SKM-1 (cell line): ENCODE measurements around the gene CIDEA.
"Not testable (repeated sequence)": the region's sequence is repeated elsewhere in the genome, so short reads cannot be mapped to it uniquely, and the experiment has no call there.

ENCODE experiments used
- DNase-seq: peaks from one replicate; lab custom pipeline; 2025; ENCODE audit not compliant: unreplicated experiment; lab: John Stamatoyannopoulos, UW

CIDEA gene

DNA sequence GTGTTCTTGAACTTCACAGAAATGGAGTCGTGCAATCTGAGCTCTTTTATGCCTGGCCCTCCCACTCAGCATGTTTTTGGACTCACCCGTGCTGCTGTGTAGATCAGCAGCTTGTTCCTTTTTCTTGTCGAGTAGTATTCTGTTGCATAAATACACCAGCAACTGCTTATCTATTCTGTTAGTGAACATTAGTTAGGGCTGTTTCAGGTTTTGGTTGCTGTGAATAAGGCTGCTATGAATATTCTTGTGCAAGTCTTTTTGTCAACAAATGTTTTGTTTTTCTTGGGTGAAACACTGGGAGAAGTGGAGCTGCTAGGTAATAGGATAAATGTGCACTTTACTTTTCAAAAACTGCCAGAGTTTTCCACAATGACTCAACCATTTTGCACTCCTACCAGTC is 15.3 kb upstream of the CIDEA start:
- no peak for DNase-seq

DNA sequence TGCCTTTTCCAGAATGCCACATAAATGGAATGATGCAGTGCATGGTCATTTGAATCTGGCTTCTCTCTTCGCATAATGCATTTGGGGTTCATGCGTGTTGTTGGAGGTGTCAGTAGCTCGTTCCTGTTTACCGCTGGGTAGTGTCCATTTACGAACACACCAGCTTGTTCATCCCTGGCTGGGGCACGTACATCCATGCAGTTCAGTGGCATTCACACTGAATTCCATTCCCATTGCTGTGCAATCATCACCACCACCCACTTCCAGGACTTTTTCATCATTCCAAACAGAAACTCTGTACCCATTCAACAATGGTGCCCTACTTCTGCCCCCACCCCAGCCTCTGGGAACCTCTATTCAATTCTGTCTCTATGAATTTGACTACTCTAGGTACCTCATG is 14.7 kb upstream of the CIDEA start:
- no peak for DNase-seq

DNA sequence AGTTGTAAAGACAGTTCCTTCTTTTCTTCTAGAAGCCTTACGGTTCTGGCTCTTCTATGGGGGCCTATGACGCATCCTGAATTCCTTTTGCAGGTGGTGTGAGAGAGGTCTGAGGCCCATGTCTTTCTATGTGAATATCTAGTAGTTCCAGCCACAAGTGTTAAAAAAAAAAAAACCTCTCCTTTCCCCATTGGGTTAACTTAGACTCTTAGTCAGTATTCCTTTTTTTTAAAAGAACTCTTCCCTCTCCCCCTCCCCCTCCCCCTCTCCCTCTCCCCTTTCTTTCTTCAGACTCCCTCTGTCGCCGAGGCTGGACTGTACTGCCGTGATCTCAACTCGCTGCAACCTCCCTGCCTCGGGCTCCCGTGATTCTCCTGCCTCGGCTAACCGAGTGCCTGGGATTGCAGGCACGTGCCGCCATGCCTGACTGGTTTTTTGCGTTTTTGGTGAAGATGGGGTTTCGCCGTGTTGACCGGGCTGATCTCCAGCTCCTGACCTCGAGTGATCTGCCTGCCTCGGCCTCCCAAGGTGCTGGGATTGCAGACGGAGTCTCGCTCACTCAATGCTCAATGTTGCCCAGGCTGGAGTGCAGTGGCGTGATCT is 11.4 kb upstream of the CIDEA start:
- no peak for DNase-seq

DNA sequence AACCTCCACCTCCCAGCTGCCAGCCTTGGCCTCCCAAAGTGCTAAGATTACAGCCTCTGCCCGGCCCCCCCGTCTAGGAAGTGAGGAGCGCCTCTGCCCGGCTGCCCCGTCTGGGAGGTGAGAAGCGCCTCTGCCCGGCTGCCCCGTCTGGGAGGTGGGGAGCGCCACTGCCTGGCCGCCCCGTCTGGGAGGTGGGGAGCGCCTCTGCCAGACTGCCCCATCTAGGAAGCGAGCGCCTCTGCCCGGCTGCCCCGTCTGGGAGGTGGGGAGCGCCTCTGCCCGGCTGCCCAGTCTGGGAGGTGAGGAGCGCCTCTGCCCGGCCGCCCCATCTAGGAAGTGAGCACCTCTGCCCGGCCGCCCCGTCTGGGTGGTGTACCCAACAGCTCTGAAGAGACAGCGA is 10.9 kb upstream of the CIDEA start:
- not testable (repeated sequence) for DNase-seq

DNA sequence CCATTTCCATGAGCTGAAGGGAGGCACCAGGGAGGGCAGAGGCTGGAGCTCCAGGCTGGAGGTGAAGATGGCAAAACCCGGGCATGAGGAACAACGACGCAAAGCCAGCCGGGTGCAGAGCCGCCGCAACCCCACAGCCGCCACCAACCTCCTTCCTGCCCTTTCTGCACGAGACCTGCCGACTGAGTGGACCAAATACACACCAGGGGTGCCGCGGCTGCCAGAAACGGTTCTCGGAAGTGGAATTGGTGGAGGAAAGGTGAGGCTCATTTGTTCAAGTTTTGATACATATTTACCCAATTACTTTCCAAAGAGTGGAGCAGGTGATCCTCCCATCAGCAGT is 8.4 kb upstream of the CIDEA start:
- no peak for DNase-seq

DNA sequence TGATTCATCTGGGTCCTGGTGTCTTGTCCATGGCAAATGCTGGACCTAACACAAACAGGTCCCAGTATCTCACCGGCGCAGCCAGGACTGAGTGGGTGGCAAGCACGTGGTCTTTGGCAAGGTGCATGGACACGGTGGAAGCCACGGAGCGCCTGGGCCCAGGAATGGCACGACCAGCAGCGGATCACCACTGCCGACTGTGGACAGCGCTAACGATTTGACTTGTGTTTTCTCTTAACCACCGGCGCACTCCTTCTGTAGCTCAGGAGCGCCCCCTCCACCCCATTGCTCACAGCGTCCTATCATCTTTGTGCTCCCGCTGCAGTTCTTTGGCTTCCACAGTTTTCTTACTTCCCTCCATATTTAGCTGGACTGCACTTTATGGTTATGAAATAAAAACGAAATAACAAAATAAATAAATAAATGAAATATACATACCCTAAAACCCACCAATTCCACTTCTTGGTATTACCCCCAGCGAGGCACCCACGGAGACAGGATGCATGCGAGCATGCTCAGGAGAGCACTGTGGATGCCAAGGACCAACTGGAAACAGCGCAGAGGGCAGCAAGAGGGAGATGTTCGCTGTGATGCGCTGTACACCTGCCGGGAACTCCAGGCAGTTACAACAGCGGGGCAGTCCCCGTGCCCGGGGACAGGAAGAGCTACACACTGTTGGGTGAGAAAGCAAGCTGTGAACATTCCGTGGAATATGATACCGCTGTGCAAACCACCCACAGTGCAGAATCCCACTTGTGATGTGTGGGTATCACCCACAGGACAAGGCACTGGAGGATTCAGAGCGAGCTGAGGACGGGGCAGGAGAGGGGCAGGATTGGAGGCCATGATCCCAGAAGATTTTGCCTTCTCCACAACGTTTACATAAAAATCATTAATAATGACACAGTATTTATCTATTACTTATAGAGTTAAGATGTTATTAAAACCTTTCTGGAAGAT is 7.0 kb upstream of the CIDEA start:
- DNase-seq, result no peak

DNA sequence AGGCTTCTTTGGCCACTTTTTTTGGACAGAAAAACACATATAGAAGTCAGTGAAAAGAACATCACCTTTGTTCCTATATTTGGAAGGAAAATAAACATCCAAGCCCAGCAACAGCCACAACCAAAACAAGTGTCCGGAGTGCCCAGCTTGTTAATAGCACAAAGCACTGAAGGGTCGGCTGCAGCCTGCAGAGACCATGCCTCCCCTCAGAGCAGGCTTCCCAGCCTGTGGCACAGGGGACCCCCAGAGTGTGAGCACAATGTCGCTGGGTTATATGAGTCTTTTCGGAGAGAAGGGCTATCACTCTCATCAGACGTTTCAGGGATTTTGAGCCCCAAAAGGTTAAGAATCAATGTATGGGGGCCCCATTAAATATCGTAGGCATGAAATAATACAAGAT is 6.2 kb upstream of the CIDEA start:
- DNase-seq, result no peak

DNA sequence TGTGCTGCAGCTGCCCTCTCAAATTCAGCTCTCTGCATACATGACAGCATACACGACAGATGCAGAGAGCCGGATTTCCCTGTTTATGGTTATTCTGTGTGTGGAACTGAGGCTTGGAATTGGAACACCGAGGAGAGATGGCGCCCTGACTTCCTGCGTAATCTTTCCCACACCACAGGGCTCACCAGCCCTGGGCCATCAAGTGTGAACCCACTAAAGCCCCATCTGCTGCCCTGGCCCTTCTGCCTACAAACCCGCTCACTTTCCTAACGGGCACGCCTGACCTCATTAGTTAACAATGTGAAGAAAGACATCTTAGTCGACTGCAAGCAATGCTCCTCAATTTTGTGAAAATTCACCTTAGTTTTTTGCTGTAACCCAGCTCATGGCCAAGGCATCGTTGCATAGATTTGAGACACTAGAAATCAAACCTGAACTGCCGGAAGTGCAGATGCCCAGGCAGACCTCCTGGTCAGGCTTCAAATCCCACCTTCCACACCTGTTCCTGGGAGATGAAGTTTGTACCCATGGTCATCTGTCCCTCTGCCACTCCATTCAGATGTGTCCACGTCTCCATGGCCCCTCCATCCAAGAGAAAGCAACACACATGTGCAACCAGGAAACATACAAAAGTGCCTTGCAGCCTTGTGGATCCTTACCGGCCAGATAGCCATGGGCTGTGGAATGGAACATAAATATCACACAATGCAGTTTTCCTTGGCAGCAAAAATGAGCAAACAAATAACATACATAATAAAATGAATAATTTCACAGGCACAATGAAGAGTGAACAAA is 5.0 kb upstream of the CIDEA start:
- no peak for DNase-seq

DNA sequence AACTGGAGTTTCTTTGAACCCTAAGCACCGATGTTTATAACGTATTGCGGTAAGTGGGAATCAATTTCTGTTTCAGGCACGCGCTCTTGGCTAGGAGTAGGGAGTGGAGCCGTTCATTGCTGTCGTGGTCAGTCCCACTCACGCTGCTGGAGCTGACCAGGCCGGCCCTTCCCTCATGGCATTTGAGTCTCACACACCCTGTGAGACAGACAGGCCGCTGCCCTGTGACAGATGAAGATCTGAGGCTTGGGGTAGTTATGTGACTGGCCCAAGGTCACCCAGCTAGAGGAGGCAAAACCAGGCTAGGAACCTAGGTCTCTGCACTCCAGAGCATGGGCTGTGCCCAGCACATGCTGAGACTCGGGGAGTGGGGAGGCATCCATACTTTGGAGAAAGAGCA is 2.9 kb upstream of the CIDEA start:
- DNase-seq, result no peak

DNA sequence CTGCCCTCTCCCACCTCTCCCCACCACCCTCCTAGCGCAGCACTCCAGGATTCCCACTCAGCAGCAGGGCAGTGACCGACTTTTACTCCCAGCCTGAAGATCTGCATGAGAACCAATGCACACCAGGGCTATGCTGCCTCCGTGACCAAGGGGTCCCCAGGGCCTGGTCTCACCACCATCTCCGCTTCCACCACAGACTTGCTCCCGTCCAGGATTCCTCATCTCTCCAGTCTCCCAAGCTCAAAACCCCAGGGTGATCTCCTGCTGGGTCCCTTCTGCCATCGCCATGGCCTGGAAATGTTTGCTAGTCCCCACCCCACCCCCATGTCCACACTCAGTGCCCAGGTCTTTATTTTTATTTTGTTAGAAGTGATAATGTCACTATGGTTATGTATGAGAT is 2.1 kb upstream of the CIDEA start:
- no peak for DNase-seq

DNA sequence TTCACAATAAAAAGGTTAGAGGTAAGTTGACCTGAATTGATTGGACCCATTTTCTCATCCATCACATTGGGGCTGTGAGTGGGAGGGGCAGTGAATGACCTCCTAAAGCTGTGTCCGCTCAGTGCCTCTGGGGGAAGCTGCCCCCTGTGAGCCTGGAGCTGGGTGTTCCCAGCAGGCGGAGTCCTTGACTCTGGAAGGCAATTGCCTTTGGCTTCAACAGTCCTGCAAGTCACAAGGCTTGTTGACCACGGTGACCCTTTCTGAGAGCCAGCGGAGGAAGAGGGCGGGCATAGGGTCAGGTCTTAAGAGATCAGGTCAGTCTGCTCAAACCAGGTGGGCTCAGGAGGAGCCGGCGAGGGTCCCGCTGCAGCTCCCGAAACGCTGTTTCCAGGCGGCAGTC is 1.1 kb upstream of the CIDEA start:
- no peak for DNase-seq

DNA sequence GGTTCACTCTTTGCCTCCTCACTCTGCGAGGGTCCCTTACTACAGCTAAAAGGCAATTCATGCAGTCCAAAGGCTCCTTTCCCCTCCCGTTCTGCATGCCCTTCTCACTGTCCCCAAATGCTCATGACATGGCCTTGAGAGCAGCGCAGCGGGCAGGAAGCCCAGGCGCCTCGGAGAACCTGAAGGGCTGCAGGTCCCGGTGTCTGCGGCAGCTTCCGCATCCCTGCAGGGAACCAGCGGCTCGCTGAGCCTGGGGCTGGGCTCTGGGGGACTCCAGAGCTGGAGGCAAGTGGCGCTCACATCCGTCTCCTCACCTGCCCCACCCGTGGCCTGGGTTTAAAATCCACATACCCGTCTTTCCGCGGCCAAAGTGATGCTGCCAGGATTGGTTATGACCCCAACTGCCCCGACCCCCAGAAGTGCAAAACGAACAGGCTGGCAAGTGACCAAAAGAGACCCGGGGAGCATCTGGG is 462 bp upstream of the CIDEA start:
- DNase-seq, result no peak

DNA sequence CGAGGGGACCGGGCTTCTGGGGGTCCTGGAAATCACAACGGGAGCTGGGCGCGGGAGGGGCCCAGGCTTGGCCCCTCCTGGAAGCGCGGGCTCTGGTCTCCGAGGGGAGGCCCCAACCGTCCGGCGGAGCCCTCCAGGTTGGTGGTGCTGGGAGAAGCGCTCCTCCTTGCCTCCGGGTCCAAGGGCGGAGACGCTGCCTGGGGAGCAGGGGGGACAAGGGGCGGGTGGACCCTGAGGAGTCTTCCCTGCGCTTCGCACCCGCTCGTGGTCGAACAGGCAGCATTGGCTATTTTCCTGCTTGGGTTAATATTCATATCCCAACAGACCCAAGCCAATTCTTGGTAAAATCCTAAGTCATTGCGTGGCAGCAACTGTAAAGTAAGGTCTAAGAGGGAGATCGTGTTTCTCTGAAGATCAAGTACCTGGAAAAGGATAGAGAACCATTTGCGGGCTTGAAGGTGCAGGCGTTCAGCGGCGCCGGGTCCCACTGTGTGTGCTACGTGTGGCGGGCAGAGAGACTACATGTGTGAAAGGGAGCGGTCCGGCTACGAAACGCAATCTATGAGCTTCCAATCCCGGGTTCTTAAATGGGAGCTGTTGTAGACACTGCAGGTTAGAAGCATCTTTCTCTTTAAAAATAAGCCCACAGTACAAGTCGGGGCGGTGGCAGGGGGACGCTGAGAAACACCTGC is 805 bp downstream of the CIDEA start:
- no peak for DNase-seq

DNA sequence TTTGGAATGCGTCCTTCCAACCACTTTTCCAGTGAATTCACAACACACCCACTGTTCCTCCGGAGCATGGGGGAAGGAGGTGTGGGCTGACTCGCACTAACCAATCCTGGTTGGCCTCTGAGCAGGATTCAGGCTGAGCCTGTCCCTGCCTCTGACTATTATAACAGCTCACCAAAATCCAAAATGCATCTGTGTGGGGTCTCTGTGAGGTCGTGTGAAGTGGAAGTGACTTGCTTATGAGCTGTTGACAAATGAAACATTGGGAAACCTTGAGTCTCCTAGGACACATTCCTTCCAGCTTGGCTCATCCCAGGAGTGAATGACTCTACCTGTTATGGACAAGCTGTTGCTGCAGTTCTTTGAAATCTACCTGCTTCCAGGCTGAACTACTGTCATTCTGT is 1.5 kb downstream of the CIDEA start:
- DNase-seq, result no peak

DNA sequence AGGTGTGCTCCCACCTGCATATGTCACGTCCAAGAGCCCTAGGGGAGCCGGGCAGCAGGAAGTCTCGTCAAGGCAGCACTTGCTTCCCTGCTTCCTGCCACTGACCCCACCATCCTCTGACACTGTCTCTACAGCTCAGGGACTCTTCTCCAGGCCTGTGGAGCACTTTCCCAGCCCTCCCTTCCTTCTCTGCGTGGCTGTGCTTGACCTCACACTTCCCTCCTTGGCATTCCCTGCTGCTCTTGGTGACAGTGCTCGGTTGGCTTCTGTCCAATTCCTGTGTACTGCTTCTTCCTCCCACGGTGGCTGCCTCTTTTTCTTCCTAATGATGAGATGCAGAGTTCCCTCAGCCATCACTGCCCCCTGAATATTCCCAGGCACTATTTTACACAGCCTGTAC is 2.8 kb downstream of the CIDEA start:
- DNase-seq, result no peak

DNA sequence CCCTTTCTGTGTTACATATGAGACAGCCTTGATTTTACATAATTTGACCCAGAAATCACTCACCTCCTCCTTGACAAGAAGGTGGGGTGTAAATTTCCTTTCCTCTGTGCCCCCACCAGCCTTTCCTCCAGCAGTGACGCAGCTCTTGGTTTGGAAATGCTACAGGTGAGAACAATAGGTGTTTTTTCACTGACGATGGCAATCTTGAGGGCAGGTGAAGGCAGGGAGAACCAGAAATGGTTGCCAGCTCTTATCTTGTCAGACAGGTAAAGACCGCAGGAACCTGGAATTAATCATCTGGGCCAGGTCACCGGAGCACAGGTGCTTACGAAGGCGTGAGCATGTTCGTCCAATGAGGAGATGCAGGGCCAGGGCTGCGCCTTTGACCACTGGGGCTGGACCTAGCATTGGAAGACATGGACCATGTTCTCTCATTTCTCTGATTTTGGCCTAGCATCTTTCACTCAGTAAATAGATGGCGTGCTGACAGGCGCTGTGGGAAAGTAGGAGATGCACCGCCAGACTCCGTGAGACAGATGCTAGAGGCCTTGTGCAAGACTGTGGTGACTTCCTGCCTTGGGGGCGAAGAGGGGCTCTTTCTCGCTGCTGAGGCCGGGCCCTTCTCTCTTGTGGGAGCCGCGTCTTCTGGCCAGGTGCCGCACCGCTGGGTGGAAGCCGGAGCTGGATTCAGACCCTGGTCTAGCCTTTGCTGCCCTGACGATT is 4.0 kb downstream of the CIDEA start:
- DNase-seq, result no peak

DNA sequence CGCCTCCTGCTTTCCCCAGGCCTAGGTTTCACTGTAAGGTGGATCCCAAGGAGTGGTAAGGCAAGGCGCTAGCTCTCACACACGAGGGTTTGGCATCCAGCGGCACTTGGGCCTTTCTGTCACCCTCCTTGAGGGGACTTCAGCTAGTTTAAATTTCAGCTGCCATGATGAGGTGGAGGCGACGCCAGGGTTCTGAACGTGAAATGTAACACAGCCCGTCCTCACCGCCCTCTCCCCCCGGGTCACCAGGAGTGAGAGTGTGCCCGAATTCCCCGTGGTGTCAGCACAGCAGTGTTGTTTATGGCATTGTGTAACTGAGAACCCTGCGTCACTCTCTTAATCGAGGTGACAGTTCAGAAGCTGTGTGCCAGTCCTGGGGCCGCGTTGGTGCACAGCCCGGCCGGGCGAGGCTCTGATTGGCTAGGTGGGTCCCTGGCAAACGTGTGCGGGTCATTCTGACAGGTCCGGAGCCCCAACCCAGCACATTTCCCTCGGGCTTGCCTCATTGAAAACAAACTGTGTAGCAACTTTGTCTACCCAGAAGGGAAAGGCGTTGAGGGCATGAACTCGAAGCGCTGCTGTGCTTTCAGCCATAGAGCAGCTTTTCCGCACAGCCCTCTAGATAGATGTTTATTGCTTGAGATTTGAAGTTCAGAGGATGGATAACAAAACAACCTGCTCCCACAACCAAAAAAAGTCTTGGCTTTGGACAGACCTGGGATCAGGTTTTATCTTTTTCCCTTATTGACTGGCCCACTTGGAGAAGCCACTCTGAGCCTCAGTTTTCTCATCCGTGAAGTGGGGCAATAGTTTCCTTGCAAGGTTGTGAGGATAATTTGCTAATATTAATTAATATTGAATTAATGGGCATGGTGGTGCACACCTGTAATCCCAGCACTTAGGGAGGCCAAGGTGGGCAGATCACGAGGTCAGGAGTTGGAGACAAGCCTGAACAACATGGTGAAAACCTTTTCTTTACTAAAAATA is 4.9 kb downstream of the CIDEA start:
- no peak for DNase-seq

DNA sequence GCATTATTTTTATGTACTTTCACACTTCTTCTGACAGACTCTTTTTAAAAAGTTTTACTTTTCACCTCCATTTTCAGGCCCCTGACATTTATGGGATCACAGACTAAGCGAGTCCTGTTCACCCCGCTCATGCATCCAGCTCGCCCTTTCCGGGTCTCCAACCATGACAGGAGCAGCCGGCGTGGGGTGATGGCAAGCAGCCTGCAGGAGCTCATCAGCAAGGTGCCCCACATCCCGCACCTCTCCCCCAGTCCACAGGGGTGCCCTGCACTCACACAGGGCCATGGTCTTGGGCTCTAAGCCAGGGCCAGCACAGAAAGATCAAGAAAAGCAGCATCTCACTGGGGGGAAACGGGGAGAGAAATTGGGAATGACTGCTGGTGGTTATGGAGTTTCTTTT is 8.6 kb downstream of the CIDEA start:
- DNase-seq, result no peak

DNA sequence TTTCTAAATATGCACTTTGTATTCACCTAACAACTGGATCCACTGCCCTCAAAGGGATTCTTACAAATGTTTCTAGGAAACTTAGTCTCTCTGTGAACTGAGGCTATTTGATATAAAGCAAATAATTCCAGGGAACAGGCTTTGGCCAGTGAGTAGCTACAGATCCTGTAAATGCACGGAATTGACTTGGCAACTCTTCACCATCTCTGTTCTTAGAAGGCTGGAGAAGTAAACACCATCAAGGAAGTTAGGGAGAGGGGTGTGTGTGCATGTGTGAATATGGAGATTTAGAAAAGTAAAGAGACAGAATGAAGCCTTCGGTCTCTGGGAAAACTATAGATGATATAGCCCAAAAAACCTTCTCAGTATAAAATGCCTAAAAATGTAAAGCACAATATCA is 10.7 kb downstream of the CIDEA start:
- no peak for DNase-seq
